GM21717 (cell line): Measurements from ENCODE around the gene PLK3.
"Not testable (repeated sequence)": the region's sequence is repeated elsewhere in the genome, so short reads cannot be mapped to it uniquely, and the experiment has no call there.

ENCODE experiments used
- ATAC-seq: cut with Tn5 transposase; IDR thresholded peaks from one replicate; pipeline ENCODE4 v1.9.1; 2021; ENCODE audit warnings: mild to moderate bottlenecking, moderate library complexity; ENCODE audit not compliant: unreplicated experiment

PLK3 gene

DNA sequence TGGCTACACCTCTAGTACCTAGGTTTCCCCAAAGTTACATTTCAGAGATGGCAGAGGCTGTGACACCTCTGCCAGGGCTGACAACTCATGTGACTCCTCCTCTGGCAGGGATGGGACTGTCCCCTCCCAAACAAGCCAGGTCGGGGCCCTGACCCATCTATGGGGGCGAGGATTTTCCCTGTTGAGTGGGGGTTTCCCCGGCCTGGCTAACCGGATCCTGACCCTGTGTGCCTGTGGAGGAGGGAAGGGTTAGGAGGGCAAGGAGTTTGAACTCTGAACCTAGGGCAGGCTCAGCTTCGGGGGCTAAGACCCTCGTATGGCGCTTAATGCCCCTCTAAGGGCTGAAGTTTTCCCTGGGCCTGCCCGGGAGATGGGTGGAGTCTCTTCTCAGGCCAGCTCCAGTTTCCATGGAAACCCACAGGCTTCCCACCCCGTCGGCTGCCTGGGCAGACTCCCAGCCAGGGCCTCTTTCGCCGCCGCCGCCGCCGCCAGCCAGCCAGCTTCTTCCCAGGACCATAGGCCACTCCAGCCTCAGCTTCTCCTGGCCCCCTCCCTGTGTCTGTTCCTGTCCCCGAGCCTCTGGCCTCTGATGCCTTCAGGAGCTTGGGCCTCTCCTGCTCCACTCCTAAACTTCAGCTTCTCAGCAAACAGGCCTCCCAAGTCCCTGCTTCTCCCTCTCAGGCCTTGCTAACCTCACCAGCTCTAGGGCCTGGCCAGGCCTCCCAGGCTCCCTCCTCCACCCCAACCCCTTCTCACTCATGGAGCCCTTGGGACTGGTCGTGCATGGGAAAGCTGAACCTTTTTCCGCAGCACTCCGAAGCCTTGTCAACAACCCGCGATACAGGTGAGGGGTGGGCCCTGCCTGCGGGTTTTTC is 8.1 kb downstream of the PLK3 start, which contains the start of gene BTBD19:
BTBD19 (plus strand) TSS at position 461 of the 875 bp plus-strand sequence; CDS start at position 759, 298 bp downstream.
- ATAC-seq, result peak; percentile 17

DNA sequence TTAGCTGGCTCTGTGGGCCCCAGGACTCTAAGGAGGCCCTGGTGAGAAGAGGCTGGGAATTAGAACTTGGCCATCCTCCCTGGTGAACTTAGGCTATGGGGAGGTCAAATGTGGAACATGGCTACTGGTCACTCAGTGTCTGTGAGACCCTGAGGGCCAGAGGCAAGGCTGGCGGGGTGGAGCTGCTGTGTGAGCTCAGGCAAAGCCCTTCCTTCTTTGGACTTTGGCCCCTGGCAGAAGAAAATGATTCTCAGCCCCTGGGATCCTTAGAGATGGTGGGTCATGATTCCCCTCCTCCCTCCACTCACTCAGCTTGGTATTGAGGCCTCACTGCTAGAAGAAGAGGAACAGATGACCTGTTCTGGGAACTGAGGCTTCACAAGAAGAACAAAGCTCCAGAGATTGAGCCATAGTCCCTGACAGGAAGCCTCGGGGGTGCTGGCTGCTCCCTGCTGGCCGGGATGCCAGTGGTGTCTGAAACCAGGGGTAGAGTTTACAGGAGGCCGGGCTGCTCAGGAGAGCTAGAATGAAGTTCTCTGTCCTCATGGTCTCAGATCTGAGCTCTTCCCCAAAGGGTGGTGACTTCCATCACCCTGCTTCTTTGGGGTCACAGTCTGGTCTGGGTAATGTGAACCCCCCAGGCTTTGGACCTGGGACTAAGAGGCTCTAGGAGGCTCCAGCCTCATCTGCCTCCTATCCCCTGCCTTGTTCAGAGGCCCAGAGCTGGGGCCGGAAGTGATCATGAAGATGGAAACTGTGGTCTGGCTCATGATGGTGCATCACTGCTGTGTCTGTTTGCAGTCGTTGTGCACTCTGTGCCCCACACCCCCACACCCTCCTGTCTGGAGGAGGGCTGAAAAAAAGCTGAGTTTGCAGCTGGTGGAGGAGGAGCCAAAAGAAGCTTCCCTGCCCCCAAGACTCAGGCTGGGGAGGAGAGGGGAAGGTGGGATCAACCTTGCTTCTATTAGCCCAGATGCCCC is 9.1 kb downstream of the PLK3 start:
- peak; percentile 41 for ATAC-seq

DNA sequence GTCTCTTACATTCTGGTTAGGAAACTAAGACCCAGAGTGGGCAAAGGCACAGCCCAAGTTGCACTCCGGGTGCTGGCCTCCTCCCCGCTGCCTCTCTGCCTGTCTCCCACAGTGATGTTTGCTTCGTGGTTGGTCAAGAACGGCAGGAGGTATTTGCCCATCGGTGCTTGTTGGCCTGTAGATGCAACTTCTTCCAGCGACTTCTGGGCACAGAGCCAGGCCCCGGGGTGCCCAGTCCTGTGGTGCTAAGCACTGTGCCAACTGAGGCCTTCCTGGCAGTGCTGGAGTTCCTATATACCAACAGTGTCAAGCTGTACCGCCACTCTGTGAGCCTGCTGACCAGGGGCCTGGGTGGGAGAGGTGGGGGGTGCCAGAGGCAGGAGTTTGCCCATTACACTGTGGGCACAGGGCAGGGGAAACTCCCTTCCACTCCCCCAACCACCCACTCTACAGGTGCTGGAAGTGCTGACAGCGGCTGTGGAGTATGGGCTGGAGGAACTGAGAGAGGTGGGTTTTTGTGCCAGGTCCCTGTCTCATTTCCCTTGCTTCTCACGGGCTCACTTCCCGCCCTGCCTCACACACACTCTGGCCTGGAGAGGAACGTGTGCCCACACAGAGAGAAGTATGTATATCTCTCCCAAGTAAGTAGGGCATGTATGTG is 10.1 kb downstream of the PLK3 start:
- ATAC-seq, result no peak

DNA sequence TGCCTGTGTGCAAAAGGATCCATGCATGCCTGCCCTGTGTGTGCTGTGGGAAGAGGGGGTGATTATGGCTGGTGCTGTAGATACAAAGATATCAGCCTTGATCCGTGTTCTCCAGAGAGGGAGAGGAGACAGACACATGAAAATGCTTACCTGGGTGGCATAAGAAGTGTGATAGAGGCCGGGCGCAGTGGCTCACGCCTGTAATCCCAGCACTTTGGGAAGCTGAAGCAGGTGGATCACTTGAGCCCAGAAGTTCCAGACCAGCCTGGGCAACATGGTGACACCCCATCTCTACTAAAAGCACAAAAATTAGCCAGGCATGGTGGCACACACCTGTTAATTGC is 10.6 kb downstream of the PLK3 start:
- ATAC-seq, result not testable (repeated sequence)

DNA sequence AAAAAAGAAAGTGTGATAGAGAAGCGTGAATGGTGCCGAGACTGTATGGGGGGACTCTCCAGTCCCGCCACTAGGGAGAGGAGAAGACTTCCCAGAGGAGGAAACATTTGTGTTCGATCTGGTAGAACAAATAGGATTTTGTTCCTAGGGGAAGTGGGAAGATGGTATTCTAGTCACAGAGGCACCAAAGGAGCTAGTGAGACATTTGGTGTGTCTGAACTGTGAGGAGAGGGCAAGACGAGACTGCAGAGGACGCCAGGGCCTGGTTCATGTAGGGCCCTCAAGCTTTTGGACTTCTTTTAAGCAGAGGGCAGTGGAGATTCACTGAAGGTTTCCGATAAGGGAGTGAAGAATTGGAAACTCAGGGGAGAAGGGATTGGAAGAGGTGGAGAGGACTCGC is 11.1 kb downstream of the PLK3 start:
- ATAC-seq, result no peak

DNA sequence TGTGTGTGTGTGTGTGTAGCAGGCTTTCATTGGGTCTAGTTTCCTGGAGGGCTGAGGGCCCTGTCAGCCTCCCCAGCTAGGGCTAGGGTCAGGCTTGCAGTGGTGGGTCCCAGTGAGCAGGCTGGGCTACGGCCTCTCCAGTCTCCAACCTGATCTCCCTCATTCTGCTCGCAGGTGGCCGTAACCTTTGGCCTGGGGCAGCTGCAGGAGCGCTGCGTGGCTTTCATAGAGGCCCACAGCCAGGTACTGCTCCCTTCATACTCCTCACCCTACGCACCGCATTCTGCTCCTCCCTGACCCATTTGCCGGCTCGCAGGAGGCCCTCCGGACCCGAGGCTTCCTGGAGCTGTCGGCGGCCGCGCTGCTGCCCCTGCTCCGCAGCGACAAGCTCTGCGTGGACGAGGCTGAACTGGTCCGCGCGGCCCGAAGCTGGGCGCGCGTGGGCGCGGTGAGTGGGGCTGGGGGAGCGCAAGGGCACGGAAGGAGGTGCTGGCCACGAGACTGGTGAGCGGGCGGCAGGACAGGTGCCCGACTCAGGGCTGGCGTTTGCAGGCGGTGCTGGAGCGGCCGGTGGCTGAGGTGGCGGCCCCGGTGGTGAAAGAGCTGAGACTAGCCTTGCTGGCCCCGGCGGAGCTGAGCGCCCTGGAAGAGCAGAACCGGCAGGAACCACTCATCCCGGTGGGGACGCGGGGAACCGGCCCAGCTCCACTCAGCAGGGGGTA is 12.8 kb downstream of the PLK3 start:
- ATAC-seq, result no peak

DNA sequence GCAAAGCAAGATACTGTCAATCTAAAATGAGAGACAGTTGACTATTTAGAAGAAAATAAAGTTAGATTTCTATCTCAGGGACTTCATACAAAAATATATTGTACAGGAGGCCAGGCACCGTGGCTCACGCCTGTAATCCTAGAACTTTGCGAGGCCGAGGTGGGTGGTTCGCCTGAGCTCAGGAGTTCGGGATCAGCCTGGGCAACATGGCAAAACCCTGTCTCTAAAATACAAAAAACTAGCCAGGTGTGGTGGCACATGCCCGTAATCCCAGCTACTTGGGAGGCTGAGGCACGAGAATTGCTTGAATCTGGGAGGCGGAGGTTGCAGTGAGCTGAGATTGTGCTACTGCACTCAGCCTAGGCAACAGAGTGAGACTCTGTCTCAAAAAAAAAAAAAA is 15.7 kb downstream of the PLK3 start:
- not testable (repeated sequence) for ATAC-seq

DNA sequence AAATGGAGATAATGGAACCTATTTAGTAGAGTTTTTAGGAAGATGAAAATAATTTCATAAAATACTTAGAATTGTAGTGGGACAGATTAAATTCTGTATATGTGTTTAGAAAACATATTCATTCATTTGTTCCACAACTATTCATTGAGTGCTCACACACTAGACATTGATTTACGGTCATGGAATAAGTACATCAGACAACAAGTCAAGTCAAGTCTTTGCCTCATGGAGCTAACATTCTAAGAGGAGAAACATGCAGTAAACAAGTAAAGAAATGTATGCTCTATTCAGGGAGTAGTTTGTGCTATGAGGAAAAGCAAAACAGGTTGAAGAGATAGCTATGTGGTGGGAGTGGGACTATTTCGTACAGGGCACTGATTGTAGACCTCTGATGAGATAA is 17.1 kb downstream of the PLK3 start:
- no peak for ATAC-seq

DNA sequence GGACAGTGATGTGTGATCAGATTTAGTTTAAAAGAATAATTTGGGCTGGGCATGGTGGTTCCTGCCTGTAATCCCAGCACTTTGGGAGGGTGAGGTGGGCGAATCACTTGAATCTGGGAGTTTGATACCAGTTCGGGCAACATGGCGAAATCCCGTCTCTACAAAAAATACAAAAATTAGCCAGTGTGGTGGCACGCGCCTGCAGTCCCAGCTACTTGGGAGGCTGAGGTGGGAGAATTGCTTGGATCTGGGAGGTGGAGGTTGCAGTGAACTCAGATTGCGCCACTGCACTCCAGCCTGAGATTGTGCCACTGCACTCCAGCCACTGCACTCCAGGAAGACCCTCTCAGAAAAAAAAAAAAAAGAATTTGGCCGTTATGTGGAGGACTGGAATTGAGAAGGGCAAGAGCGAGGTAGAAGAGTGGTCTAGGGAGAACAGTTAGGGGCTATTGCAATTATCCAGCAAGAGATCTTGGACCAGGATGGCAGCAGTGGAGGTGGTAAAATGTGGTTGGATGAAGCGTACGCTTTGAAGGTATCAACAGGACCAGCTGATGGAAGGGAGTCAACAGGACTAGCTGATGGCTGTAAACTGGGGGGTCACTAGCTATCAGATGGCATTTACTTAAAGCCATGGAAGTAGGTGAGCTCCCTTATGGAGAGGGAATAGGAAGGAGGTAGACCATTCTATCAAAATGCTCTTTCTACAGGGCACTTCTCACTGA is 17.8 kb downstream of the PLK3 start:
- no peak for ATAC-seq

DNA sequence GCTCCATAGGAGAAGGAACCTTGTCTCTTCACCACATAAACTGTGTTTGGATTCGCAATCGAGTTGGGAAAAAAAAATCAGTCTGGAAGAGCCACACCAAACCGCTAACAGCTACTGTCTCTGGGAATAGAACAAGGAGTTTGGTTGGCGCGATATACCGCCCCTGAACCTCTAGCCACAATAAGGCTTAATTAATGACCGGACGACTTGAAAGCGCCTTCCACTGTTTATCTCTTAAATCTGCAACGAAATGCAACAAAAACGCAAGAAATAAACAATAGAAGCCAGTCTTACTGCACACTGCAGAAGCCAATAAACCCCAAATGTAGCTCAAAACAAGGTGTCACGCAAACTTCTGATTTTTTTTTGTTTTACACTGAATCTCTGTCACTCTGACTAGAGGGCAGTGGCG is 19.0 kb downstream of the PLK3 start:
- ATAC-seq, result no peak

DNA sequence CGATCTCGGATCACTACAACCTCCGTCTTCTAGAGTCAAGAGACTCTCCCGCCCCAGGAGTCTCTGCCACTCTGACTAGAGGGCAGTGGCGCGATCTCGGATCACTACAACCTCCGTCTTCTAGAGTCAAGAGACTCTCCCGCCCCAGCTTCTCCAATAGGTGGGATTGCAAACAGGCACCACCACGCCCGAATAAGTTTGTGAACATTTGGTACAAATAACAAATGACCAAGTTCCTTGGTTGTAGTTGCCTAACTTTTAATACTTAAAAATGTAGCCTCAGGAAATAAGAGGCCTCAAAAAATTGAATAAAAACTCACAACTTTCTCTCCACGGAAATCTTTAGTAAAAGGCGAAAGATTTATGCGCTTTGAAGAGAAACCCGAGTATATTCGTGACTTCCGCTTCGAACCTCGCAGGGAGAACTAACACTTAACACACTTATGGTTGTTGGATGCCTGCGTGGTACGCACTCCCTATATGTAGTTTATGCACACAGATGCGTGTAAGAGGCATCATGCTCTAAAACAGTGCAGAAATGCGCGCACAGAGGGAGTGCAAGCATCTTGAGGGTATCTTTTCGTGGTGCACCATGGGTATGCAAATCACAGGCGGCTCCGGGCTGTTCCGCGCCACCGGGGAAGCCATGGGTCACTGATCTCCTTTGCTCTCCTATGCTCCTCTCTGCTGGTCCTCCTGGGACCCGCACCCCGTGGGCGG is 19.6 kb downstream of the PLK3 start:
- ATAC-seq, result peak; percentile 75

DNA sequence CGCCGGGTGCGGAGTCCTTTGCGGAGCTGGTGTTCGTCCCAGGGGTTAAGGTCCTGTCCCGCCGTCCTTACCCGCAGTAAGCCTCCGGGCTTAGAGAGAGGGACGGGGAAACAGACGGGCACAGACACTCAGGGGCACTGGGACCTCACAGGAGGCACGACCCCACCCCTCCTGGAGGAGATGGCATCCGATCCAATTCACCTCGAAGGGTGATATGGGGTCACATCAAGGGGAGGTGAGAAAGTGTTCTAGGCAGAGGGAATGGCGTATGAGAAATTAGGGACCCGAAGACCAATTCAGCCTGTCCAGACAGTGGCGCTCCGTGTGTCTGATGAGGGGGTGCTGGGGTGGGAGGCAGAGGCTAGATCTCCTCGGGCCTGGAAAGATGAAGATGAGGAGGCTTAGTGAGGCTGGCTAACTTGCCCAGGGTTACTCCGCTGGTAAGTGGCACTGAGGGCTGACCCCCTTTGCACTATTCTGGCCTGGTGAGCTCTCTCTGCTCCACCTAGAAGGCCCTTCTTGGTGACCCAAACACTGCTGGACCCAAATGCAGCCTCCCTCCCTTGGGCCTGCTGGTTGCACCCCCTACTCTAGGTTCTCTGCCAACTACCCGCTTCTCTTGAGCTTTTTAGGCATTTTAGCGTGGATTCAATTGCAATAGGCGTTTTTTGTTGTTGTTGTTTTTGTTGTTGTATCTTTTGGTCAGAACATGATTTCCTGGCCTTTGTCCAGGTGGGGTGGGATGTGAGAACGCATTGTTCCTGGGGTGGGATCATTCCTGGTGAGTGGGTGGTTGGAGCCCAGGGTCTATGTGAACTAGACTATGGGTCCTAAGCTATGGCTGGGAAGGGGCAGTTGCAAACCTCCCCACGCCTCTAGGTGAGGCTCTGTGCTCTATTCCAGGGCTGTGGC is 20.4 kb downstream of the PLK3 start:
- peak; percentile 1 for ATAC-seq

DNA sequence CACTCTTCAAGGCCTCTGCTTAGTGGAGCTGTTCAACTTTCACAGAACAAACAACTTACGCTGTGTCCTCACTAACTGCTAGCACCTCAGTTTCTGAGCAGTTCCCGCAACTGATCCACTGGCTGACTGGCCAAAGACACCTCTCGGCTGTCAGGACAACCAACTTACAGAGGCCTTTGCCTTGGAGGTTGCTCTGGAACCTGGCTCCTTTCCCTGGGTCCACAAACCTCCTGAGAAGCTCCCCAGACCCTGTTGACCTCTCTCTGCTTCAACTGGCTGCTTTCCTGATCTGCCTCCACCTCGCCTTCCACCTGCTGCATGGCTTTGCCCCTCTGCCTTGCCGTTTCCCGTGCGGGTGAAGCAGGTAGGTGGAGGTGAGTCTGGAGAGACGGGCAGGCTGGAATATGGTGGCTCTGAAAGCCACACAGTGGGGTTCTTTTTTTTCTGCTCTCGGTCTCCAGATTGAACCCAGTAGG is 21.1 kb downstream of the PLK3 start:
- ATAC-seq, result no peak

DNA sequence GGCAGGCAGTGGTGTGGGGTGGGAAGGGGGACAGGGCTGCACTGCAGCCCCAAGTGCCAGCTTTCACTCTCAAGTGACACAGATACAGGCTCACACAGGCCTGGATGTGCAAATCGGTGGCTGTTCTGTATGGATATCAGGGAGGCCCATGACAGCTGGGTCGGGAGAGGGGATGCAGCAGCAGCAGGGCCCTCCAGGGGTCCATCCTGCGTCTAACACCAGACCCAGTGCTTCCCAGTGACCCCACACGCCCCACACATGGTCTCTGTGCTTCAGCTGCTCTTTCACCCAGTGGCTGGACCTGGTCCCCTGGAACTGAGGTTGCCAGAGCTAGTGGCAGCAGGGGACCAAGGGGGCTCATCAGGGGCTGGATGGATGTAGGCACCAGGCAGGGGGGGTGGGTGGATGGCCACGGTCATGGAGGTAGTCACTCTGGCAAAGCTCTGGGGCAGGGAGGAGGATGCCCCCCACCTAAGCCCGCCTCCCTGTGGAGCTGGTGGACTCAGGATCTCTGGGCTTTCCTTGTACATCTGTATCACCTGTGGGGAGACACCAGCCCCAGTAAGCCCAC is 22.0 kb downstream of the PLK3 start:
- no peak for ATAC-seq

DNA sequence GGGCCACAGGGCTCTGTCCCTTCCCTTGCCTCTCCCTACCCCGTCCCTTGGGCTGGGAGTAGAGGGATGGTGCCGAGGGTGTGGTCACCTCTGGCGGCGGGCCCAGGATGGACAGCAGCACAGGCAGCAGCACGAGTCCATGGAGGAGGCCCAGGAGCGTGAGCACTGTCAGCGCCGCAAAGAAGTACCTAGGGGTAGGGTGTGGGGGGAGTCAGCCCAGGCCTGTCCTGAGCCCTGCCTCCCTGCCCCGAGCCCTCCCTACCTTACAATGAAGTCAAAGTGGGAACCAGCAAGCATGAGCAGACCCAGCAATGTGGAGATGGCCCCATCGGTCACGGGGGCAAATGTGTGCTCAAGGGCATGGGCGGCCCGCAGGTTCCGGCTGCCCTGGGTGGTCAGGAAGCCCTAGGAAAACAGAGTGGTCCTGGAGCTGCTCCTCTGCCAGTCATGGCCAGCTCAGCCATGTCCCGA is 22.8 kb downstream of the PLK3 start:
- no peak for ATAC-seq

DNA sequence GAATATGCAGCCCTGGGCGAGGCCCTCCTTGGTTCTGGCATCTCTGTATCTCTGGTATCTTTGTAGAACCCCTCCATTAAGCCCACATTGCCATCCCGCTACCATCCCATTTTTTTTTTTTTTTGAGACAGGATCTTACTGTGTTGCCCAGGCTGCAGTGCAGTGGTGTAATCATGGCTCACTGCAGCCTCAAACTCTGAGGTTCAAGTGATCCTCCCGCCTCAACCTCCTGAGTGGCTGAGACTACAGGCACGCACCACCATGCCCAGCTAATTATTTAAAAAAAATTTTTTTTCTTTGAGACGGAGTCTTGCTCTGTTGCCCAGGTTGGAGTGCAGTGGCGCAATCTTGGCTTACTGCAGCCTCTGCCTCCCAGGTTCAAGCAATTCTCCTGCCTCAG is 24.2 kb downstream of the PLK3 start:
- not testable (repeated sequence) for ATAC-seq

DNA sequence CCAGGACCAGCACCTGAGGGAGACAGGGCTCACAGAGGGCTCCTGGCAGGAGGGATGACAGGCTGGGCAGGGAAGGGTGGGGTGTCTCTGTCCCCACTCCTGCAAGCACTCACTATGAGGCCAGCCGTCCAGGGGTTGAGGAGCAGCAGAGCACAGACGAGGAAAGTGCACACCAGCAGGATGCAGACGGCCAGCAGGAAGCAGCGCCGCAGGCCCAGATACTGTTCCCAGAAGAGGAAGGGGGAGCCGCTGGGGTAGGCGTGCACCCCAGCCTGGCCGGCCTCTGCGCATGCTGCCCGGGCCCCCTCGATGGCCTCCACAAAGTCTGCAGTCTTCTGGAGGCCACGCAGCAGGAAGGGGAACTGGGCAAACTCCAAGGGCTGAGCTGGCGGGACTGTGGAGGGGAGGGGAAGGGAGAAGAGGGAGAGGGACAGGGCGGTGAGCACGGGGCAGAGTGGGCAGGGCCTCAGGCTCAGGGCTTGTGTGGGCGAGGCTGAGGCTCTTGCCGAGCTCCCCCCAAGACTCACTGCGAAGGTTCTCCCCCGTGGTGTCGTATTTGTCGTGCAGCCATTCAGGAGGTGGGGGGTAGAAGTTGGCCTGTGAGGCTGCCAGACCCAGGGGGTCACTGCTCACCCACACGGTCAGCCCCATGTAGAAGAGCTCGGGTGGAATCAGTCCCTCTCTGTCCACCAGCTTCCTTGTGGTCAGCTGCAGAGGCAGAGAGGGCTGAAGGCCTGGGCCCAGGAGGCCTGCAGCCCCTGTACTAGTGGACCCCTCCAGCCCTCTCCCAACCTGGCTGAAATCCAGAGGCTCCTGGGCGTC is 26.4 kb downstream of the PLK3 start:
- ATAC-seq, result no peak
